HepG2 (cell line): Measurements from ENCODE around the gene CCNH. TPM values are rescaled to one million over a fixed set of nuclear protein-coding genes. Genes with fewer than 3 reads are reported as not detected.

Experiments used
- ATAC-seq: fragments of 200-7000 bp; cut with Tn5 transposase; 3 replicates; pipeline ENCODE4 v1.9.1; 2020; ENCODE audit warnings: mild to moderate bottlenecking, moderate library complexity
- BruUV-seq: library from RNA; stranded (reverse); fragments of 400-500 nt; replicated peaks from 2 replicates; lab custom pipeline; 2021; lab: Mats Ljungman, UMichigan
- CTCF ChIA-PET: fragments of 300-600 bp; formaldehyde crosslinking; extraction: SDS; loops from one replicate; lab custom pipeline; 2021; ENCODE audit warnings: low total read pairs, inconsistent platforms, low intra/inter-chr PET ratio; lab: Yijun Ruan, JAX
- POLR2A ChIA-PET: fragments of 350-600 bp; sonication (Branson Sonifier 250); formaldehyde crosslinking; loops from one replicate; lab custom pipeline; 2020; ENCODE audit warnings: antibody characterized with exemption, inconsistent platforms; lab: Yijun Ruan, JAX
- DNase-seq: peaks from one replicate; pipeline ENCODE4 v3.0.0-alpha.2; 2015; ENCODE audit warnings: low spot score
- FAIRE-seq: peaks from 3 replicates; lab custom pipeline; 2011; peaks lifted over from hg19 to GRCh38; lab: Jason Lieb, UNC
- H2AFZ ChIP-seq: one replicate; pipeline ENCODE4 v1.6.1; 2011; ENCODE audit warnings: low read length, inconsistent platforms
- H3K27ac ChIP-seq: fragments of 300-600 bp; 3 replicates; pipeline ENCODE4 v1.8.0; 2011; ENCODE audit warnings: mixed run types, mild to moderate bottlenecking, mixed read lengths, low read length, inconsistent platforms; ENCODE audit not compliant: insufficient read depth; ENCODE audit errors: extremely low read length
- H3K27me3 ChIP-seq, 2 experiments: fragments of 200-600 bp in 1 of 2; 2 replicates in 1 of 2; 3 replicates in 1 of 2; pipeline versions ENCODE4 v1.6.0 to v1.8.0; 2011; ENCODE audit warnings: low read length in 2 of 2, mild to moderate bottlenecking in 2 of 2, moderate library complexity in 2 of 2, inconsistent platforms in 1 of 2; ENCODE audit not compliant: insufficient read depth in 2 of 2, control insufficient read depth in 1 of 2
- H3K36me3 ChIP-seq, 2 experiments: fragments of 200-600 bp in 1 of 2; replicated peaks in 1 of 2; 2 replicates in 1 of 2; 3 replicates in 1 of 2; pipeline versions ENCODE4 v1.5.1 to v1.8.0; 2011; ENCODE audit warnings: low read length in 2 of 2, inconsistent platforms in 1 of 2; ENCODE audit not compliant: insufficient read depth in 2 of 2, control insufficient read depth in 1 of 2
- H3K4me1 ChIP-seq: 2 replicates; pipeline ENCODE4 v1.5.1; 2012; ENCODE audit warnings: low read length, inconsistent platforms; ENCODE audit not compliant: insufficient read depth
- H3K4me2 ChIP-seq: 2 replicates; pipeline ENCODE4 v1.6.0; 2011; ENCODE audit warnings: low read depth, low read length, inconsistent platforms
- H3K4me3 ChIP-seq, 3 experiments: fragments of 200-600 bp in 1 of 3; sonication (generic), shearing (Covaris generic) in 1 of 3; replicated peaks in 1 of 3; 2 replicates each; pipeline ENCODE4 v1.5.1; 2011 to 2016; ENCODE audit warnings: low read length in 3 of 3, inconsistent platforms in 2 of 3, low read depth in 2 of 3, mild to moderate bottlenecking in 2 of 3, control low read depth in 1 of 3, mixed read lengths in 1 of 3; ENCODE audit not compliant: insufficient read depth in 1 of 3
- H3K79me2 ChIP-seq: one replicate; pipeline ENCODE4 v1.6.1; 2011; ENCODE audit warnings: low read length, inconsistent platforms; ENCODE audit not compliant: insufficient read depth
- H3K9ac ChIP-seq: 2 replicates; pipeline ENCODE4 v1.6.0; 2011; ENCODE audit warnings: mild to moderate bottlenecking, low read depth, low read length, inconsistent platforms; ENCODE audit not compliant: insufficient read depth
- H3K9me3 ChIP-seq: 2 replicates; pipeline ENCODE4 v1.5.1; 2012; ENCODE audit warnings: mild to moderate bottlenecking, low read length
- H4K20me1 ChIP-seq: 2 replicates; pipeline ENCODE4 v1.6.0; 2011; ENCODE audit warnings: inconsistent platforms, mild to moderate bottlenecking, low read length, moderate library complexity; ENCODE audit not compliant: insufficient read depth
- ATF7-NPFF ChIP-seq: sonication (generic); formaldehyde crosslinking; IDR thresholded peaks from 2 replicates; pipeline ENCODE4 v1.8.1; 2023; ENCODE audit warnings: mild to moderate bottlenecking, low read depth, missing genetic modification reagents, moderate library complexity
- CEBPB ChIP-seq: IDR thresholded peaks from 2 replicates; pipeline ENCODE4 v1.6.1; 2011; ENCODE audit warnings: low read depth, low read length, improper control_type of control experiment, borderline replicate concordance
- NCOA2 ChIP-seq: sonication (generic); formaldehyde crosslinking; IDR thresholded peaks from 2 replicates; pipeline ENCODE4 v1.8.0; 2022; ENCODE audit warnings: inconsistent platforms
- SOX5 ChIP-seq: IDR thresholded peaks from 2 replicates; pipeline ENCODE4 v1.6.1; 2016; ENCODE audit warnings: borderline replicate concordance
- ZNF207 ChIP-seq: fragments of 450-650 bp; IDR thresholded peaks from 2 replicates; pipeline ENCODE4 v1.6.1; 2016; ENCODE audit warnings: antibody characterized with exemption, borderline replicate concordance
- ZNF589 ChIP-seq: sonication (generic); formaldehyde crosslinking; conservative IDR thresholded peaks from 2 replicates; pipeline ENCODE4 v1.8.0; 2022; ENCODE audit warnings: mild to moderate bottlenecking, moderate library complexity, missing genetic modification reagents
- WGBS: methylation state at CpG from one replicate; pipeline ENCODE4 v1.1.6; 2017; ENCODE audit warnings: low lambda C conversion rate; 5-methylcytosine and 5-hydroxymethylcytosine counted together
- in situ Hi-C: cut with HindIII; loops from 2 replicates; pipeline ENCODE4 v1.10.0; 2017; ENCODE audit warnings: low pct_unique_long_range_greater_than_20kb; ENCODE audit not compliant: extremely low pct_ligation_motif_present
- intact Hi-C: fragments of 100-400 bp; cut with micrococcal nuclease; formaldehyde crosslinking; loops from one replicate; pipeline ENCODE4 v1.10.0; 2022; ENCODE audit not compliant: unreplicated experiment
- polyA plus RNA-seq, 8 experiments: library from polyadenylated mRNA; depleted of rRNA in 3 of 8; stranded (reverse) in 7 of 8; unstranded in 1 of 8; fragments of >200 nt; fragmentation: Illumina TruSeq in 4 of 8; extraction: Trizol in 4 of 8; gene quantifications; 2 replicates each; pipeline versions ENCODE4 v1.2.1 to v1.2.3, GENCODE V29; 2011 to 2016; ENCODE audit warnings: low read depth in 4 of 8, missing spikeins in 1 of 8, mixed read lengths in 1 of 8; ENCODE audit not compliant: insufficient read depth in 1 of 8
- total RNA-seq, 5 experiments: library from RNA; depleted of rRNA; stranded (reverse); fragments of >200 nt; fragmentation: Illumina TruSeq; extraction: Trizol; gene quantifications; 2 replicates each; pipeline ENCODE4 v1.2.3, GENCODE V29; 2016; ENCODE audit warnings: low read depth in 1 of 5
- TF ChIP-seq, protein P1 (sequence below): sonication (generic); formaldehyde crosslinking; IDR thresholded peaks from 2 replicates; pipeline ENCODE4 v1.8.0; 2022; ENCODE audit warnings: missing genetic modification reagents, mild to moderate bottlenecking, inconsistent platforms, borderline replicate concordance

Gene CCNH
- total and polyA plus RNA-seq, 2 of the 13 experiments (the other 11 are each of a cell fraction or from before 2014, with no cell fraction given), result 42.5 to 94.3 TPM

GRCh38 chr5:87438231-87438630 is 25.5 kb upstream of the CCNH start (continued):
- TF ChIP-seq, protein P1, sequence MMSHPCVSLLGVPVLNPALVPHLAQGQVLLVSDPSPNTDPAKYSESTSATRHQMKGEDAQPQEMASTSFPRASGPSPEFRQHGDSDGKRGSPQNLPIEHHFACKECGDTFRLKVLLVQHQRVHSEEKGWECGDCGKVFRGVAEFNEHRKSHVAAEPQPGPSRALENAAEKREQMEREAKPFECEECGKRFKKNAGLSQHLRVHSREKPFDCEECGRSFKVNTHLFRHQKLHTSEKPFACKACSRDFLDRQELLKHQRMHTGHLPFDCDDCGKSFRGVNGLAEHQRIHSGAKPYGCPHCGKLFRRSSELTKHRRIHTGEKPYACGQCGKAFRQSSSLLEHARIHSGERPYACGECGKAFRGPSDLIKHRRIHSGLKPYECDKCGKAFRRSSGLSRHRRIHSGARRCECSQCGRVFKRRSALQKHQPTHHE (CRISPR knock-in tag), result no peak

- WGBS, result 0% methylated on average over 1 of the region's 1 CpG
- POLR2A ChIA-PET, result no interaction called here
- TF ChIP-seq ZNF589 (CRISPR knock-in tag) (no peak), CEBPB (peak; percentile 43; the same call in 1 of the 2 replicates), ATF7-NPFF (CRISPR knock-in tag) (no peak)
- FAIRE-seq (no peak), ATAC-seq (no peak), DNase-seq (no peak)
- H3K9me3 ChIP-seq, result no peaks in the 10 kb centered on the region
- H3K4me3 ChIP-seq, result no peak overlapping the region
- intact Hi-C loops, result no loop called here
- H3K4me2 ChIP-seq, result no peak overlapping the region
- CTCF ChIA-PET, result no interaction called here
- no peak overlapping the region for H3K9ac ChIP-seq
- H2AFZ ChIP-seq, result no peak overlapping the region
- H3K36me3 ChIP-seq, result no peaks in the 10 kb centered on the region
- BruUV-seq, result no TSS peak
- in situ Hi-C loops, result no loop called here
- no peaks in the 10 kb centered on the region for H4K20me1 ChIP-seq
- H3K27ac ChIP-seq, result no peak overlapping the region
- no peaks in the 10 kb centered on the region for H3K79me2 ChIP-seq
- no peaks in the 10 kb centered on the region for H3K27me3 ChIP-seq
- no peaks in the 10 kb centered on the region for H3K4me1 ChIP-seq
Observed at GRCh38 chr5:87437724-87438123, 25.0 kb upstream of the CCNH start.

GRCh38 chr5:87435144-87435694 is 22.5 kb upstream of the CCNH start:
- FAIRE-seq, result no peak

More at GRCh38 chr5:87435144-87435694, 22.5 kb upstream of the CCNH start:
- Histone ChIP-seq H3K36me3 (no peaks in the 10 kb centered on the region), H3K27me3 (no peaks in the 10 kb centered on the region), H2AFZ (no peak overlapping the region), H3K4me2 (no peak overlapping the region), H3K27ac (no peak overlapping the region), H3K9me3 (no peaks in the 10 kb centered on the region), H4K20me1 (no peaks in the 10 kb centered on the region), H3K79me2 (no peaks in the 10 kb centered on the region), H3K9ac (no peak overlapping the region), H3K4me1 (no peaks in the 10 kb centered on the region), H3K4me3 (no peak overlapping the region)
- POLR2A ChIA-PET, result no interaction called here
- TF ChIP-seq NCOA2 (CRISPR knock-in tag) (no peak), ZNF207 (no peak), SOX5 (CRISPR knock-in tag) (no peak)
- in situ Hi-C loops, result no loop called here
- WGBS, result 0% methylated on average over 2 of the region's 2 CpGs
- CTCF ChIA-PET, result no interaction called here
- ATAC-seq (no peak), DNase-seq (no peak)
- intact Hi-C loops, result no loop called here
- BruUV-seq, result no TSS peak
